NB4 (cell line): ENCODE results near the gene CD44.
"Not testable (repeated sequence)": the region's sequence is repeated elsewhere in the genome, so short reads cannot be mapped to it uniquely, and the experiment has no call there.

Experiments used
- CTCF ChIP-seq: IDR thresholded peaks from one replicate; pipeline ENCODE4 v1.5.1; 2012; ENCODE audit warnings: low read depth, low read length
- POLR2A ChIP-seq: IDR thresholded peaks from 2 replicates; pipeline ENCODE4 v1.6.1; 2011; ENCODE audit warnings: mild to moderate bottlenecking; ENCODE audit not compliant: insufficient read length; ENCODE audit errors: extremely low read depth
- TF ChIP-seq, protein P1 (sequence below): IDR thresholded peaks from 2 replicates; pipeline ENCODE4 v1.6.1; 2011; ENCODE audit warnings: low read depth, low read length

- TF ChIP-seq POLR2A, CTCF: not testable (repeated sequence)
- TF ChIP-seq, protein P1, sequence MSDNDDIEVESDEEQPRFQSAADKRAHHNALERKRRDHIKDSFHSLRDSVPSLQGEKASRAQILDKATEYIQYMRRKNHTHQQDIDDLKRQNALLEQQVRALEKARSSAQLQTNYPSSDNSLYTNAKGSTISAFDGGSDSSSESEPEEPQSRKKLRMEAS = not testable (repeated sequence)
Observed at GRCh38 chr11:35090991-35091390, 48.0 kb upstream of the CD44 start.
